A549 (cell line): Measurements from ENCODE around the gene CDH22. TPM values are rescaled to one million over a fixed set of nuclear protein-coding genes. Genes with fewer than 3 reads are reported as not detected.

Experiments
- ATAC-seq, 2 experiments: fragments of 200-7000 bp in 1 of 2; fragments of >200 bp in 1 of 2; cut with Nextera tagmentation in 1 of 2; cut with Tn5 transposase in 1 of 2; 3 replicates each; pipeline versions ENCODE4 v1.8.0 to v1.9.1; 2018 to 2020; ENCODE audit warnings: mild to moderate bottlenecking in 1 of 2, moderate library complexity in 1 of 2
- CTCF ChIA-PET: fragments of 300-600 bp; sonication (Branson Sonifier 250); formaldehyde crosslinking; extraction: SDS; loops from one replicate; lab custom pipeline; 2021; ENCODE audit warnings: antibody characterized with exemption, inconsistent platforms; lab: Yijun Ruan, JAX
- POLR2A ChIA-PET: fragments of 350-600 bp; formaldehyde crosslinking; extraction: SDS; loops from one replicate; lab custom pipeline; 2021; ENCODE audit warnings: antibody characterized with exemption, inconsistent platforms; lab: Yijun Ruan, JAX
- DNase-seq, 2 experiments: peaks; one replicate each; pipeline versions ENCODE4 v3.0.0 to v3.0.0-alpha.2; 2011 to 2016; ENCODE audit warnings: low read depth in 1 of 2, low spot score in 1 of 2
- FAIRE-seq: peaks from 2 replicates; lab custom pipeline; 2011; peaks lifted over from hg19 to GRCh38; lab: Jason Lieb, UNC
- H3K27ac ChIP-seq, 2 experiments: fragments of >200 bp; sonication (Bioruptor Twin); formaldehyde crosslinking; 3 replicates each; pipeline ENCODE4 v1.5.1; 2016 to 2017
- H3K4me1 ChIP-seq: fragments of >200 bp; sonication (Bioruptor Twin); formaldehyde crosslinking; 3 replicates; pipeline ENCODE4 v1.6.1; 2016
- H3K4me2 ChIP-seq: fragments of >200 bp; sonication (Bioruptor Twin); formaldehyde crosslinking; 3 replicates; pipeline ENCODE4 v1.6.1; 2016
- H3K4me3 ChIP-seq: fragments of >200 bp; sonication (Bioruptor Twin); formaldehyde crosslinking; 3 replicates; pipeline ENCODE4 v1.5.1; 2016
- H3K9me3 ChIP-seq: fragments of >200 bp; sonication (Bioruptor Twin); formaldehyde crosslinking; 3 replicates; pipeline ENCODE4 v1.6.1; 2016
- CBX8 ChIP-seq: fragments of 200-600 bp; sonication (generic); IDR thresholded peaks from 2 replicates; pipeline ENCODE4 v1.6.1; 2016
- E2F6 ChIP-seq: IDR thresholded peaks from 2 replicates; pipeline ENCODE4 v1.6.1; 2012; ENCODE audit warnings: low read depth, borderline replicate concordance
- ELK1 ChIP-seq: fragments of 150-350 bp; IDR thresholded peaks from 2 replicates; pipeline ENCODE4 v1.6.1; 2014; ENCODE audit warnings: low read depth, mild to moderate bottlenecking, low read length
- ESRRA ChIP-seq: fragments of 150-350 bp; IDR thresholded peaks from 2 replicates; pipeline ENCODE4 v1.6.1; 2014; ENCODE audit warnings: mild to moderate bottlenecking, low read length, borderline replicate concordance
- HOXB5 ChIP-seq: fragments of 250-450 bp; sonication (Bioruptor Pico); IDR thresholded peaks from 2 replicates; pipeline ENCODE4 v1.5.0; 2020; ENCODE audit warnings: mild to moderate bottlenecking, moderate library complexity
- MAFK ChIP-seq: fragments of 450-650 bp; IDR thresholded peaks from 2 replicates; pipeline ENCODE4 v1.6.1; 2014; ENCODE audit not compliant: partially characterized antibody
- MAX ChIP-seq: IDR thresholded peaks from 2 replicates; pipeline ENCODE4 v1.6.1; 2012
- RAD21 ChIP-seq, 2 experiments: fragments of >200 bp in 1 of 2; sonication (Bioruptor Twin) in 1 of 2; formaldehyde crosslinking in 1 of 2; IDR thresholded peaks in 1 of 2; conservative IDR thresholded peaks in 1 of 2; 2 replicates in 1 of 2; 3 replicates in 1 of 2; pipeline ENCODE4 v1.6.1; 2012 to 2018; ENCODE audit warnings: inconsistent platforms in 1 of 2
- REST ChIP-seq: fragments of 200-600 bp; sonication (generic); IDR thresholded peaks from 2 replicates; pipeline ENCODE4 v1.6.1; 2016; ENCODE audit warnings: antibody characterized with exemption, mild to moderate bottlenecking, moderate library complexity
- RNF2 ChIP-seq: fragments of 200-600 bp; sonication (generic); IDR thresholded peaks from 2 replicates; pipeline ENCODE4 v1.6.1; 2016; ENCODE audit warnings: low read depth, mild to moderate bottlenecking, antibody characterized with exemption, moderate library complexity, borderline replicate concordance
- SMC3 ChIP-seq: fragments of >200 bp; sonication (Bioruptor Twin); formaldehyde crosslinking; IDR thresholded peaks from 3 replicates; pipeline ENCODE4 v1.6.1; 2018; ENCODE audit warnings: inconsistent platforms
- TFCP2L1 ChIP-seq: fragments of 250-450 bp; sonication (Bioruptor Pico); IDR thresholded peaks from 2 replicates; pipeline ENCODE4 v1.5.0; 2021; ENCODE audit warnings: mild to moderate bottlenecking
- WGBS: methylation state at CpG from one replicate; pipeline ENCODE4 v1.1.6; 2017; ENCODE audit errors: missing lambda C conversion rate; 5-methylcytosine and 5-hydroxymethylcytosine counted together
- polyA minus RNA-seq: library from RNA; depleted of rRNA, polyadenylated mRNA; stranded (reverse); fragments of >200 nt; gene quantifications from 2 replicates; pipeline ENCODE4 v1.2.3, GENCODE V29; 2011; rRNA and poly(A)+ RNA removed
- polyA plus RNA-seq, 4 experiments: library from polyadenylated mRNA; depleted of rRNA in 3 of 4; stranded (reverse); fragments of >200 nt; fragmentation: RNase III in 1 of 4; extraction: RNeasy Plus Mini Kit Qiagen cat#74134 plus additional on column Dnase treatment in 1 of 4; gene quantifications; 2 replicates in 3 of 4; 3 replicates in 1 of 4; pipeline ENCODE4 v1.2.3, GENCODE V29; 2011 to 2017
- TF ChIP-seq, protein P1 (sequence below): fragments of >200 bp; sonication (Bioruptor Twin); formaldehyde crosslinking; IDR thresholded peaks from 3 replicates; pipeline ENCODE4 v1.5.1; 2016
- TF ChIP-seq, protein P2 (sequence below): fragments of 250-450 bp; sonication (Bioruptor Pico); IDR thresholded peaks from 2 replicates; pipeline ENCODE4 v1.5.0; 2021; ENCODE audit warnings: mild to moderate bottlenecking, moderate library complexity, borderline replicate concordance

The CDH22 gene
- polyA plus RNA-seq (2011; rRNA removed) (not detected in 2 replicates), polyA plus RNA-seq (2017; fragmentation: RNase III; extraction: RNeasy Plus Mini Kit Qiagen cat#74134 plus additional on column Dnase treatment) (0.03 TPM in 1 of 3 replicates, not detected in the others), polyA minus RNA-seq (not detected in 2 replicates)
- 0.01 TPM in 1 of 2 replicates, not detected in the other for polyA plus RNA-seq (2012; cell fraction: cytosol; rRNA removed)
- 0.01 and 0.04 TPM in 2 replicates for polyA plus RNA-seq (2012; cell fraction: nucleus; rRNA removed)

DNA sequence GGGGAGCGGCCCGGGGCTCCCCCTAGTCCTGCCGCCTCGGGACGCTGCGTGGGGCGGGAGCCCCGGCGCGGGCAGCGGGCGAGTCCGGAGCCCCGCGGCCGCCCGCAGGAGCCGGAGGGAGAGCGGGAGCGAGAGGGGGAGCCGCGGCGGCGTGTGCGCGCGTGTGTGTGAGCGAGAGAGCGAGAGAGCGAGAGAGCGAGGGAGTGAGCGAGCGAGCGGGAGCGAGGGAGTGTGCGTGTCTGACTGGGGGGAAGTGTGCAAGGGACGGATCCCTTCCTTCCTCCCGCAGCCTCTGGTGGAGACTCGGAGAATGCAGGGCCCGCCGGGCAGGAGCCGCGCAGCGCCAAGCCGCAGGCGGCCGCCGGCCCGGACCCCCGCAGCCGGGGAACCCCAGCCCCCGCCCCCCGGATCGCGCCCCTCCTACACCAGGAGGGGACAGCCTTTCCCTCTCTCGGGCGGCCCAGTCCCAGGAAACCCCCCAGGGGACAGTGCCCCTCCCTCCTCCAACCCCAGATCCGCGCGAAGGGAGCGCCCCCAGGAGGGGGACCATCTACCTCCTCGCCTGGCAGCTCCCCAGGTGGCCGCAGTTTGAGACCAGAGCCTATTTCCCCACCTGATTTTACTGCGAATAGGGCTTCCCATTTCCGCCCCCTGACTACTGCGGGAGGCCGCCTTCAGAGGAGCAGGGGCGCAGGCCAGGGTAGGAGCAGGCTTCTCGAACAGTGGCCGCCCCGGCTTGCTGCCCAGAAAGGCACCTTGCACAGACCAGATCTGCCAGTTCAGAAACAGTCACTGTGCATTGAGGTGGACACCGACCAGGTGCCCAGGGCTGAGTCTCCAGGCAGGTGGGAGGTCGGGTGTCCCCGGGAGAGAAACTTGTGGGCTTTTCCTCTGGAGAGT lies at the start of gene CDH22:
TSS of gene CDH22 (minus strand) at position 241 of the 900 bp plus-strand sequence. CDS start 57,204 bp downstream, outside the sequence.
- H3K4me2 ChIP-seq = peak within 1 kb of the TSS; percentile 98
- H3K27ac ChIP-seq = peak within 1 kb of the TSS; percentile 39 to 70; a peak in 5 of 6 replicates
- DNase-seq (peak; percentile 49 to 80), ATAC-seq (peak; percentile 73 to 80), FAIRE-seq (no peak)
- ChIA-PET CTCF (interaction anchor here (0.6 to 5.4 kb wide), 12 partner anchors 9 to 217 kb away, joined by 3 to 45 read pairs (median 3); no protein-coding TSS in a partner anchor), POLR2A (no interaction called here)
- WGBS = 5% methylated on average over 13 of the region's 74 CpGs
- TF ChIP-seq, protein P1, sequence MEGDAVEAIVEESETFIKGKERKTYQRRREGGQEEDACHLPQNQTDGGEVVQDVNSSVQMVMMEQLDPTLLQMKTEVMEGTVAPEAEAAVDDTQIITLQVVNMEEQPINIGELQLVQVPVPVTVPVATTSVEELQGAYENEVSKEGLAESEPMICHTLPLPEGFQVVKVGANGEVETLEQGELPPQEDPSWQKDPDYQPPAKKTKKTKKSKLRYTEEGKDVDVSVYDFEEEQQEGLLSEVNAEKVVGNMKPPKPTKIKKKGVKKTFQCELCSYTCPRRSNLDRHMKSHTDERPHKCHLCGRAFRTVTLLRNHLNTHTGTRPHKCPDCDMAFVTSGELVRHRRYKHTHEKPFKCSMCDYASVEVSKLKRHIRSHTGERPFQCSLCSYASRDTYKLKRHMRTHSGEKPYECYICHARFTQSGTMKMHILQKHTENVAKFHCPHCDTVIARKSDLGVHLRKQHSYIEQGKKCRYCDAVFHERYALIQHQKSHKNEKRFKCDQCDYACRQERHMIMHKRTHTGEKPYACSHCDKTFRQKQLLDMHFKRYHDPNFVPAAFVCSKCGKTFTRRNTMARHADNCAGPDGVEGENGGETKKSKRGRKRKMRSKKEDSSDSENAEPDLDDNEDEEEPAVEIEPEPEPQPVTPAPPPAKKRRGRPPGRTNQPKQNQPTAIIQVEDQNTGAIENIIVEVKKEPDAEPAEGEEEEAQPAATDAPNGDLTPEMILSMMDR = peak; percentile 41
- no peak for TF ChIP-seq CBX8
- TF ChIP-seq SMC3 = peak; percentile 28; the same call in 1 of the 3 replicates
- TF ChIP-seq RNF2 = no peak
- no peak for TF ChIP-seq HOXB5 (CRISPR knock-in tag)
- TF ChIP-seq E2F6 = no peak
- TF ChIP-seq RAD21 (conservative IDR thresholded peaks at IDR 0.05 in 1 of 2, IDR thresholded peaks at IDR 0.05 in 1 of 2) = peak; percentile 33 to 36; a peak in 2 of 5 replicates
- no peak for TF ChIP-seq ELK1
- TF ChIP-seq MAX = 0 out of 2 replicates have a peak, but pooled peaks have one; percentile 28
- peak within 1 kb of the TSS; percentile 55 for H3K4me3 ChIP-seq
- H3K9me3 ChIP-seq = no peaks in the 10 kb centered on the region
- H3K4me1 ChIP-seq = peaks cover 3% of the 10 kb centered on the region

DNA sequence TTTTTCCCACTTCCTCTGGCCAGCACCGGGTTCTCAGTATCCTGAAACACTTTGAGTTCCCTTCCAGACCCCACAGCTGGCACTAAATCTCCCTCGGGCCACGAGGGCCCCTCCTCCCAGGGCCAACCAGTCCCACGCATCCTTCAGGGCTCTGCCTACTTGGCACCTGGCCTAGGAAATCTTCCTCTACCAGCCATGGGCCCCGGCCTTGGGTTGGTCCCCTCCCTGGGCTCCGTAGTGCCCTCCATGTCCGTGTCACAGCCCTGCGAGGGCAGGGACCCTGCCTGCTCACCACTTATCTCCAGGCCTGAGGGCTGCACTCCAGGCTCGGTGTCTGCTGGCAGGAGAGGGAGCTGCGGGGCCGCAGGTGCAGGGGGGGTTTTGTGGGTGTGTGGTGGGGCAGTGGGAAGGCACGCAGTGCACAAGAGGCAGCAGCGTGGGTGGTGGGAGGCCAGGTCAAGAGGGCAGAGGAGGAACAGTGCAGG lies 48.8 kb upstream of the CDH22 start:
- TF ChIP-seq, protein P2, sequence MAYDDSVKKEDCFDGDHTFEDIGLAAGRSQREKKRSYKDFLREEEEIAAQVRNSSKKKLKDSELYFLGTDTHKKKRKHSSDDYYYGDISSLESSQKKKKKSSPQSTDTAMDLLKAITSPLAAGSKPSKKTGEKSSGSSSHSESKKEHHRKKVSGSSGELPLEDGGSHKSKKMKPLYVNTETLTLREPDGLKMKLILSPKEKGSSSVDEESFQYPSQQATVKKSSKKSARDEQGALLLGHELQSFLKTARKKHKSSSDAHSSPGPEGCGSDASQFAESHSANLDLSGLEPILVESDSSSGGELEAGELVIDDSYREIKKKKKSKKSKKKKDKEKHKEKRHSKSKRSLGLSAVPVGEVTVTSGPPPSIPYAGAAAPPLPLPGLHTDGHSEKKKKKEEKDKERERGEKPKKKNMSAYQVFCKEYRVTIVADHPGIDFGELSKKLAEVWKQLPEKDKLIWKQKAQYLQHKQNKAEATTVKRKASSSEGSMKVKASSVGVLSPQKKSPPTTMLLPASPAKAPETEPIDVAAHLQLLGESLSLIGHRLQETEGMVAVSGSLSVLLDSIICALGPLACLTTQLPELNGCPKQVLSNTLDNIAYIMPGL (CRISPR knock-in tag) = no peak
- TF ChIP-seq CBX8 = no peak
- no peak for TF ChIP-seq REST
- no peak for TF ChIP-seq E2F6
- TF ChIP-seq TFCP2L1 (CRISPR knock-in tag) = no peak
- TF ChIP-seq MAFK = no peak
- no peak for TF ChIP-seq ESRRA
- Histone ChIP-seq H3K4me2 (no peak overlapping the region), H3K4me1 (no peaks in the 10 kb centered on the region; the same call in 2 of the 3 replicates), H3K27ac (no peak overlapping the region), H3K9me3 (no peaks in the 10 kb centered on the region), H3K4me3 (no peak overlapping the region)
- ChIA-PET CTCF (interaction anchor here (1.1 to 2.9 kb wide), 3 partner anchors 14 to 51 kb away, joined by 3 to 10 read pairs (median 4); no protein-coding TSS in a partner anchor), POLR2A (interaction anchor here (1.2 kb wide), 1 partner anchor 8 kb away, joined by 3 read pairs; no protein-coding TSS in a partner anchor)
- no peak for DNase-seq
- no peak for FAIRE-seq
- 73% methylated on average over 9 of the region's 13 CpGs for WGBS
- ATAC-seq = peak; percentile 8 to 23; a peak in 4 of 6 replicates
